Stimulated activated CD4-positive, alpha-beta T cell treated with anti-CD3 and anti-CD28 coated beads, Interleukin-1b, Interleukin-23, amount 100 ng/mL, for 48 hours (primary cell): ENCODE measurements around the gene TKFC.
"Not testable (repeated sequence)": the region's sequence is repeated elsewhere in the genome, so short reads cannot be mapped to it uniquely, and the experiment has no call there.

Source experiments
- DNase-seq: peaks from one replicate; pipeline ENCODE4 v3.0.0-alpha.2; 2020

TKFC gene

DNA sequence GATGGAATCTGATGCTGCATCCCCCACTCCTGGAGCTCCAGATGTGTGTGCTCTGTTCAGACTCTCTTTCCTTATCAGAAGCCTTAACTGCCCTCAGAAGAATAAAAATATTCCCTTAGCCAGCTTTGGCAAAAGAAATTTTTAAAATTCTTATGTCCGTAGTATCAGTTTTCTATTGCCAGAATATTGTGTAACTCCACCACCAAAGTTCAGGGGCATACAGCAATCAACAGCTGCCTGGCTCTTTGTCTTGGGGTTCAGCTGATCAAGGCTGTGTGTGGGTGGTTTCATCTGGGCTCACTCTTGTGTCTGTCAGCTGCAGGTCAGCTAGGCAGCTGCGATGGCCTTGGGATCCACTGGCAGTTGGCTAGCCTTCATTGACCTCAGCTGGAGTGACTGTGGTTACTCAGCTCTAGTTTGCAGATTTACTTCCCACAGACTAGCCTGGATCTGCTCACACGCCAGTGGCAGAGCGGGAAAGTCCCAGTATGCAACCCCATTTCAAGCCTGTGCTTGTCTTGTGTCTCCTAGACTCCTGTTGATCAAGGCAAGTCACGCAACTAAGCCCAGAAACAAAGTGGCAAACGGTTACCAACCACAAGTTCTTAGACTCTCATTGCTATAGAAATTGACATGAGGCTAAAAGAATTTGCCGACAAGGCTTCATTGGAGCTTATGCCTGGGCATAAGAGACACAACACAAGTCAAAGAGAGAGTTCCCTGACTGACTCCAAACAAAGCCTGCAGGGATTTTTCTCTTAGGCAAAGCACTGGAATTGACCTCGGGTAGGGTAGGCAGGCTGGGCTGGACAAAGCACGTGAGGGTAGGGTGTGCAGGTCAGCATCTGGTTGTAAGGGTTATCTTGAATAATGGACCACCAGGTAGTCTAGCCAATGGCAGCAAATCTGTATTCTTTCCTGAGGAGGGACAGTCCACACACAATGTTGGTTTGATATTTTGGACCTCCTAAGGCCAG lies 36.6 kb downstream of the TKFC start:
- DNase-seq: no peak

DNA sequence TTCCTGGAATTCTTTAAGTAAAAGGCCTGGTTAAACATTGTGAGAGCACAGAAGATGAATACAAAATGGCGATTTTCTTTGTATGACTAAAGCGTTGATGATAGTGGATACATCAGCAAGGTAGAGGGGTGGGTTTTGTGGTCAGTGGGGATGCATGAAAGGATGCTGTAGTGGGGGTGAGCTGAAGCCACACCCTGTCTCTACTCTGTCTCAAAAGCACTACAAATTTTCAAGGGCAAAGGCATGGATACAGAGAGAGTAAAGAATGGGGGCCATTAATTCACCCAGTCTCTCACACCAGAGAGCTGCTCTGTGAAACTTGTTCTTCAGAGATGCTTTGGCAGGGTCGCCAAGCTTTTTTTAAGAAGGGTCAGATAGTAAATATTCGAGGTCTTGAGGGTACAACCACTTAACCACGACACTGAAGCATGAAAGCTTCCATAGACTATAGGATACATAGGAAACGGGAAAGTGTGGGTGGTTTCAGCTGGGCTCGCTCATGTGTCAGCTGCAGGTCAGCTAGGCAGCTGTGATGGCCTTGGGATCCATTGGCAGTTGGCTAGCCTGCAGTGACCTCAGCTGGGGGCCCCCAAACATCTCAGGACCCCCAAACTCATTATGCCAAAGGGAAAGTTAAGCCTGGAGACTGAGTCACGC lies 37.4 kb downstream of the TKFC start:
- no peak for DNase-seq

DNA sequence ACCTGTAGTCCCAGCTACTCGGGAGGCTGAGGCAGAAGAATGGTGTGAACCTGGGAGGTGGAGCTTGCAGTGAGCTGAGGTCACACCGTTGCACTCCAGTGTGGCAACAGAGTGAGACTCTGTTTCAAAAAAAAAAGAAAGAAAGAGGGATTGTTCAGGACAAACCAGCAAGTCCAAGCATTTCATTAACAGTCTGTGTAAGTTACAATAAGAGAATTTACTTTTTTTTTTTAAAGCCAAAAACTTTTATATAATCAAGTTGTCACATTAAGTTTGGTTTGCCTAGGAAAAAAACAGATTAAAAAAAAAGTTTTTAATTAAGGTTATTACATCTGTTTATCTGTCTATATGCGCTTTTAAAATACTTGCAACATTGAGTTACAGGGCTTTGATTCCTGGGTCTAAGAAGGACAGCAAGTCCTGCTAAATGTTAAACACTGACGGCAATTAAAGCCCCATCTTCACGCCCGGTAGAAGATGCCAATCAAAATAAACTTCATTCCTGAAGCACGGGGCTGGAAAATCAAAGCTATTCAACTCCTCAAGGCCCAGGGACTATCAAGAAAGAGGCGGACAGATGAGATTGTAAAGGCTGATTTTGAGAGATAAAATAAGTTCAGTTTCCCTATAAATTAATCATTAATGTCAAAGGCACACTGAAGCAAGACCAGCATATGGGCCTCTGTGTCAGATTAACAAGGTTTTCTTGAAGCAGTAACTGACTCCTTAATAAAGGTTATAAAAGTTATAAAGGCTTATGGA lies 39.8 kb downstream of the TKFC start:
- no peak for DNase-seq

DNA sequence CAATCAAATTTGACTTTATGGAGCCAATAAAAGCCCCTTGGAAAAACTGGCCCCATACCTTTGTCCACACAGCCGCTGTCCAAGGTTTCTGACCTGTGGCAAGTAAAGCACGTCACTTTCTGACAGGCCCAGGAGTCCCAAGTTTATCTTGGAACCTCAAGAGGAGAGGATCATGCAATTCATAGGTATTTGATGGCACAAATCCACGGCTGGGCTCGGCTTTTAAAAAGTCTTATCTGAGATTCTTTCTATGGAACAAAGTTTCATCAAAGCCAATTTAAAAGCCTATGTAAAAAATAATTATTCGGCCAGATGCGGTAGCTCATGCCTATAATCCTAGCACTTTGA lies 42.7 kb downstream of the TKFC start:
- DNase-seq: no peak

DNA sequence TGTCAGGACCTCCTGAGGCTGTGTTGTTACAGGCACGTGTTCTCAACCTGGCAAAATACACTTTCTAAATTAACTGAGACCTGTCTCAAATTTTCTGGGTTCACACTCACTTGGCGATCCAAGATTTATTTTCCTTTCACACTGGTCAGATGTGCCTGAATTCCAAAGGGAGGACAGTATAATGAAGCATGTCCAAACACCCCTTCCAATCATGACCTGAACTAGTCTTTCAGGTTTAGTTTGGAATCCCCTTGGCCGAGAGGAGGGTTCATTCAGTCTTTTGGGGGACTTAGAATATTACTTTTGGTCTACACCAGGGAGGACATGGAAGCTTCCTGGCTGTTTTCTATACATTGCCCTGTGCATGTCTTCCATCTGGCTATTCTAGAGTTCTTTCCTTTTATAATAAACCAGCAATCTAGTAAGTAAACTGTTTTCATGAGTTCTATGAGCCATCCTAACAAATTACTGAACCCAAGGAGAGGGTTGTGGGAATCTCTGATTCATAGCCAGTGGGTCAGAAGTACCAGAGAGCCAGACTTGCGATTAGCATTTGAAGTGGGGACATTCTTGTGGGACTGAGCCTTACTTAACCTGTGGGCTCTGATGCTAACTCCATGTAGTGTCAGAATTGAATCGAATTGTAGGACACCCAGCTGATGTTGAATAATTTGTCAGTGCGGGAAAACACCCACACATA lies 44.6 kb downstream of the TKFC start:
- DNase-seq: no peak

- DNase-seq: no peak
These were observed 45.8 kb downstream of the TKFC start for GRCh38 chr11:61378713-61379313.

DNA sequence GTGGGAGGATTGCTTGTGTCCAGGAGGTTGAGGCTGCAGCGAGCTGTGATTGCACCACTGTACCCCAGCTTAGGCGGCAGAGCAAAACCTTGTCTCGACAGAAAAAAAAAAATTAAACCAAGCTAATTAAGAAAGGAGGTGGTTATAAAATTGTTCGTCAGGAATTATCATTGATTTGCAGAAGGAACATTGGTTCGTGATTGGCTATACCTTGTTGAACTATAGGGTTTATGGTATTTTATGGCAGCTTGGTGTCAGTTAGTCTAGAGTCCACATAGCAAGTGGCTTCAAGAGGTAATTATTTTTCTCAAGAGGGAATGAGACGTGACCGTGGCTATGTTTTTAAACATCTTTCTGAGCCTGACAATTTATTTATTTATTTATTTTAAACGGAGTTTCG lies 47.9 kb downstream of the TKFC start:
- DNase-seq: no peak

GRCh38 chr11:61383859-61384258 lies 50.8 kb downstream of the TKFC start:
- DNase-seq: not testable (repeated sequence)

DNA sequence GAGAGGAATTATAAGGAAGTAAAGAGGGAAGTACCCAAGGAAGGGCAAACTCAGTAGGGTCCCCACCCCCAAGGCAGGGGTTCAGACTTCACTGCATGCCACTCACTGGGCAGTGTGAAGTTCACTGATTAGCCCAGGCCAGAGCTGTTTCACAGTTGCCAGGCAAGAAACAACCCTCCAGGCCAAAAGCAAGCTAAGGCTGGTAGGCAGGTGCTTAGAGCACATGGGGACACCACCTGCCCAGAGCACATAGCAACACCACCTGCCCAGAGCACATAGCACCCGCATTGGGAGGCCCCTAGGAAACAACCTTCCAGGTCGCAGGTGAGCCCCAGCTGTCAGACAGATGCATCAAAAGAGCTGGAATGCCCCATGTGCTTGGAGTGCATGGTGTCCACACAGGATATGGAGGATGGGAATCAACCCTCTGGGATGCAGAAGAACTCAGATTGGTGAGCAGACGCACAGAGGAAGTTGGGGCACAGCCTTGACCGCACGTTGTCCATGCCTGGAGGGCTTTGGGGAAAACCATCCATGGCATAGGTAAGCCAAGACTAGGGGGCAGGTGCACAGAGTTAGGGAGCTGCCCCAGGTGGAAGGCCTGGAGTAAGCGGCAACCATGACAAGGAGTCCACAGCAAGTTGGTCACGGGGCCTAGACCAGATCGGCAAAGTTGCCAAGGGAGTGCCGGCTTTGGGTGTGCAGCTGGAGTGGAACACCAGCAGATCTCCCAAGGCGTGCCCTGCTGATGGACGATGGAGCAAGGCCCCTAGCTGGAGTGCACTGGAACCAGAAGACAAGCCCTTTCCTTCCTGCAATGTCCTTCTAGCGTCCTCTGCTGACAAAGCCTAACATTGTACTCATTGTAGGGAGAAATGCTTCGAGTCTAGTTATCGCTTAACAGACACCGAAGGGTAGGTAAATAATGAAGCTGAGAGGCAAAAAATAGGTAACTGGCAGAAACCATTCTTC lies 51.5 kb downstream of the TKFC start:
- no peak for DNase-seq

- no peak for DNase-seq
These were observed 57.1 kb downstream of the TKFC start for GRCh38 chr11:61390161-61390560.

GRCh38 chr11:61392981-61393595 lies 60.1 kb downstream of the TKFC start:
- no peak for DNase-seq
